Stimulated activated CD4-positive, alpha-beta T cell treated with anti-CD3 and anti-CD28 coated beads, TNF-alpha, amount 100 ng/mL, for 4 hours (primary cell): ENCODE measurements around the gene ADCY7.
"Not testable (repeated sequence)": the region's sequence is repeated elsewhere in the genome, so short reads cannot be mapped to it uniquely, and the experiment has no call there.

Source experiments
- DNase-seq, 3 experiments: peaks; one replicate each; pipeline ENCODE4 v3.0.0-alpha.2; 2020; ENCODE audit warnings: low read depth in 3 of 3

ADCY7 gene

GRCh38 chr16:50336884-50337283 lies 70.5 kb downstream of the ADCY7 start:
- no peak for DNase-seq

GRCh38 chr16:50338371-50339231 lies 72.2 kb downstream of the ADCY7 start:
- no peak for DNase-seq

GRCh38 chr16:50340578-50340977 lies 74.2 kb downstream of the ADCY7 start:
- DNase-seq, result no peak

DNA sequence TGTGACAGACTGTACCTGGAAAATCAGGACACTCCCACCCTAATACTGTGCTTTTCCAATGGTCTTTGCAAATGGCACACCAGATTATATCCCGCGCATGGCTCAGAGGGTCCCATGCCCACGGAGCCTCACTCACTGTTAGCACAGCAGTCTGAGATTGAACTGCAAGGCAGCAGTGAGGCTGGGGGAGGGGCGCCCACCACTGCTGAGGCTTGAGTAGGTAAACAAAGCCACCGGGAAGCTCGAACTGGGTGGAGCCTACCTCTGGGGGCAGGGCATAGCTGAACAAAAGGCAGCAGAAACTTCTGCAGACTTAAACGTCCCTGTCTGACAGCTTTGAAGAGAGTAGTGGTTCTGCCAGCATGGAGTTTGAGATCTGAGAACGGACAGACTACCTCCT lies 77.2 kb downstream of the ADCY7 start:
- DNase-seq, result not testable (repeated sequence)

- DNase-seq, result not testable (repeated sequence)
These were observed 78.9 kb downstream of the ADCY7 start for GRCh38 chr16:50345210-50345609.

GRCh38 chr16:50351116-50351515 lies 84.8 kb downstream of the ADCY7 start:
- DNase-seq, result no peak

DNA sequence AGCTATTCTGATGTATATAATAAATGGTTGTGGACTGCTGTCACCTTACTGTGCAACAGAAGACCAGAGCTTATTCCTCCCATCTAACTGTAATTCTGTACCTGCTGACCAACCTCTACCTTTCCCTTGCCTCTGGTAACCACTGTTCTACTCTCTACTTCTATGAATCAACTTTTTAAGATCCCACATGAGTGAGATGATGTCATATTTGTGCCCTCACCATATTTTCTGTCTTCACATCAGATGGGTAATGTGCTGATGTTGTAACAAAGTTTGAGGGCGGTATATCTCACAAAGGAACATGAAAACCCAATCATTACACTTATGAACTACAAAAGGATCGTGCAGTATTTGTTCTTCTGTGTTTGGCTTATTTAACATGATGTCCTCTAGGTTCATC lies 85.6 kb downstream of the ADCY7 start:
- no peak for DNase-seq

- no peak for DNase-seq
These were observed 87.7 kb downstream of the ADCY7 start for GRCh38 chr16:50354082-50354481.

- DNase-seq, result no peak
These were observed 88.5 kb downstream of the ADCY7 start for GRCh38 chr16:50354629-50355456.

- DNase-seq, result no peak
These were observed 93.3 kb downstream of the ADCY7 start for GRCh38 chr16:50359626-50360025.

- DNase-seq, result no peak
These were observed 93.9 kb downstream of the ADCY7 start for GRCh38 chr16:50360033-50360778.

DNA sequence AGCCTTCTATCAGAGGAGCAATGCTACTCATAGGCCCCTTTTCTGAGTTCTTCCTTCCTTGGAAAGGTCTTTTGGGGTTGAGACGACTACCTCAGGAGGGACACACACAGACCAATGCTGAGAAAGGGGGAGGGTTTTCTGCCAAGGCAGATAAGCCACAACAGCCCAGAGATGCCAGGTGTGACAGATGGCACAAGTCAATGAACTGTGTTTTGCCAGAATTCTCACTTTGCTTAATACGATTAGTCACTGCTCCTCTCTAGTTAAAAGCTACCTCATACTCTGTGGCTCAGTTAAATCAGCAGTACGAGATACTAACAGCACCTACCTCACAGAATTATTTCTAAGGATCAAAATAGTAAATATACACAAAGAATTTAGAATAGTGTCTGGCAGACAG lies 94.4 kb downstream of the ADCY7 start:
- no peak for DNase-seq

- DNase-seq, result no peak
These were observed 97.3 kb downstream of the ADCY7 start for GRCh38 chr16:50363656-50364055.

DNA sequence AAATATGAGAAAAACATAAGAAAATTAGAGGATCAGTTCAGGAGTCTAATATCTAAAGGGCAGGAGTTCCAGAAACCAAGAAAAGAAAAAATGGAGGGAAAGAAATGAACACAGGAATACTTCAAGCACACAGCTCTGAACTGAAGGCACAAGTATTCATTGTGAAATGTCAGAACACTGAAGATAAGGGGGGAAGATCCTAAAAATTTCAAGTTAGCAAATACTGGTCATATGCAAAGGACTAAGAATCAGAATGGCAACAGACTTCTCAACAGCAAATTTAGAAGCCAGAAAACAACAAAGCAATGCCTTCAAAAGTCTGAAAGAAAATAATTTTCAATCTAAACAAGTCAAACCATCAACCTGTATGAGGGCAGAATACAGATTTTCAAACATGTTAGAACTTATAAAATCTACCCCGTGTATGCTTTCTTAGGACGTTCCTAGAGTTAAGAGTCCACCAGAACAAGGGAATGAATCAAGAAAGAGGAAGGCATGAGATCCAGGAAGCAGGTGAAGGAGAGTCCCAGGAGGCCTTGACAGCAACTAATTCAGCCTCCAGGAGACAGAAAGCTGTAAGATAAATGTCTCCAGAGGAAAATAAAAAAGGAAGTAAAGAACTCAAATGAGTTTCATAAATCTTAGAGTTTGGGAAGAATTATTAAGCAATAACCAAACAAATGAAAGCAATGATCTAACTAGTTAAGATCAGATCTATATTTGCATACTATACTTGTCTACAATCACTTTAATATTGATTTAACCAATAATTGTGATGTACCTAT lies 99.6 kb downstream of the ADCY7 start:
- DNase-seq, result no peak
